Mesothelial cell of epicardium (in vitro differentiated cells): ENCODE measurements around the gene PPIL1. TPM values are rescaled to one million over a fixed set of nuclear protein-coding genes. Genes with fewer than 3 reads are reported as not detected.
A peak's percentile ranks its signal among the peaks of the same experiment; 100 is the strongest.

Experiments used
- DNase-seq, 2 experiments: peaks; one replicate each; pipeline ENCODE4 v3.0.0; 2021; ENCODE audit warnings: low spot score in 2 of 2; ENCODE audit not compliant: unreplicated experiment in 2 of 2
- H3K27ac Mint-ChIP-seq: 2 replicates; pipeline ENCODE4 v1.8.0; 2021; ENCODE audit warnings: mixed read lengths
- H3K27me3 Mint-ChIP-seq: 2 replicates; pipeline ENCODE4 v1.8.0; 2021; ENCODE audit warnings: low read depth, mixed read lengths
- H3K36me3 Mint-ChIP-seq: 2 replicates; pipeline ENCODE4 v1.8.0; 2021; ENCODE audit warnings: mixed read lengths
- H3K4me1 Mint-ChIP-seq: 2 replicates; pipeline ENCODE4 v1.8.0; 2021; ENCODE audit warnings: mixed read lengths
- H3K4me3 Mint-ChIP-seq: 2 replicates; pipeline ENCODE4 v1.8.0; 2021; ENCODE audit warnings: mild to moderate bottlenecking, moderate library complexity, mixed read lengths
- H3K9me3 Mint-ChIP-seq: 2 replicates; pipeline ENCODE4 v1.8.0; 2021; ENCODE audit warnings: mixed read lengths
- total RNA-seq: library from RNA; stranded (reverse); gene quantifications from 3 replicates; pipeline ENCODE4 v1.2.1, GENCODE V29; 2021
- TF ChIP-seq, protein P1 (sequence below): fragments of 200-600 bp; sonication (generic); IDR thresholded peaks from one replicate; pipeline ENCODE4 v1.5.0; 2021; ENCODE audit warnings: antibody characterized with exemption; ENCODE audit not compliant: unreplicated experiment

PPIL1 gene
- total RNA-seq, 1 donor from 2014 or later: 32.7 TPM

DNA sequence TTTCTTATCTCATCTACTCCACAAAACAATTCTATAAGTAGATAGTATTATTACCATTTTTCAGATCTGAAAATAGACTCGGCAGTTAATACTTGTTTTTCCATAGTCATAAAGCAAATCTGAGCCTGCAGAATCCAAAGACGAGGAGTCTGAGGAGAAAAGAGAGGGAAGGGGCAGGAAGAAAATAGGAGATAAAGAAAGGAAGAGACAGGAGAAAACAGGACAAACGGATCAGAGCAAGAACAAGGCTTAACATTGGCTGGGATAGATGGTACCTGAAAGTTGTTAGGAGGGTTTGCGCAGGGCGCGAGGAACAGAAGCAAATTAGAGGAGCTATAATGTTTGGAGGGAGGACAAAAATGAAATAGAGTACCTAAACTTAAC is 639 bp upstream of the PPIL1 start:
- Mint-ChIP-seq H3K27ac (peak overlapping the region; percentile 100), H3K36me3 (peaks cover 6% of the 10 kb centered on the region), H3K9me3 (no peaks in the 10 kb centered on the region), H3K4me1 (peaks cover 19% of the 10 kb centered on the region), H3K27me3 (peaks cover 5% of the 10 kb centered on the region), H3K4me3 (peak overlapping the region; percentile 98)
- no peak for DNase-seq
- TF ChIP-seq, protein P1, sequence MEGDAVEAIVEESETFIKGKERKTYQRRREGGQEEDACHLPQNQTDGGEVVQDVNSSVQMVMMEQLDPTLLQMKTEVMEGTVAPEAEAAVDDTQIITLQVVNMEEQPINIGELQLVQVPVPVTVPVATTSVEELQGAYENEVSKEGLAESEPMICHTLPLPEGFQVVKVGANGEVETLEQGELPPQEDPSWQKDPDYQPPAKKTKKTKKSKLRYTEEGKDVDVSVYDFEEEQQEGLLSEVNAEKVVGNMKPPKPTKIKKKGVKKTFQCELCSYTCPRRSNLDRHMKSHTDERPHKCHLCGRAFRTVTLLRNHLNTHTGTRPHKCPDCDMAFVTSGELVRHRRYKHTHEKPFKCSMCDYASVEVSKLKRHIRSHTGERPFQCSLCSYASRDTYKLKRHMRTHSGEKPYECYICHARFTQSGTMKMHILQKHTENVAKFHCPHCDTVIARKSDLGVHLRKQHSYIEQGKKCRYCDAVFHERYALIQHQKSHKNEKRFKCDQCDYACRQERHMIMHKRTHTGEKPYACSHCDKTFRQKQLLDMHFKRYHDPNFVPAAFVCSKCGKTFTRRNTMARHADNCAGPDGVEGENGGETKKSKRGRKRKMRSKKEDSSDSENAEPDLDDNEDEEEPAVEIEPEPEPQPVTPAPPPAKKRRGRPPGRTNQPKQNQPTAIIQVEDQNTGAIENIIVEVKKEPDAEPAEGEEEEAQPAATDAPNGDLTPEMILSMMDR: no peak

DNA sequence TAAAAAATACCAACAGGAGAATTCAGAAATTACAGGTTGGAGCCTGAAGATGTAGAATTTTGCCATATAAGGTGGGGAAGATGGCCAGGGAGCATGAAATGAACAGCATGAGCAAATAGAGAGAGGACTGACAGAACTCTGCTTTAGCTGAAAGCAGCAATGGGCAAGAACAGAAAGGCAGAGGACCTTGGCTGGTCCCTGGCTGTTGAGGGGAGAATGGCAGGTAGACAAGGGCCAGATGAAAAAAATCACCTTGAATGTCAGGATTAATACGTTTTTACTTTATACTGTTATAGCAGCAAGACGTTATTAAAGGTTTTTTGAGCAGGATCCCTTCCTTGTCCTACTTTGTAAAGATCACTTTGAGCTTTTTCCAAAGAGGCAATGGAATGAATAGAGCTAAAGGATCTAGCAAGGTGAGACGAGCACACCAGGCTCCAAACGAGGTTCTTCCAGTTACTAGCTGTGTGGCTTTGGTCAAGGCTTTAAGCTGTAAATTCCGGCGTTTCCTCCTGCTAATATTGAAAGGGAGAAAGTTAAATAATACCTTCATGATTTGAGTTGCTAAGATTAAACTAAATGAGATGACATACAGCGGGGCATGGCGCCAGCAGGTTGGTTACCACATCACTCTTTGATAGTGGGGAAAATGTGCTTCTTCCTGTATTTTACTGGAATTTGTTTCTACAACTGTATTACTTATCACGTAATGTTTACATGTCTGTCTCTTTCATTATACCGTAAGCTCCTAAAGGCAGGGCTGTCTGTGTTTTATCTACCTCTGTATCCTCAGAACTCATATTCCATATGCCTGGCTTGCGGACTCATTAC is 776 bp downstream of the PPIL1 start:
- Mint-ChIP-seq H3K27ac (peak overlapping the region; percentile 100), H3K27me3 (peaks cover 5% of the 10 kb centered on the region), H3K4me3 (peak overlapping the region; percentile 98), H3K9me3 (no peaks in the 10 kb centered on the region), H3K4me1 (peaks cover 19% of the 10 kb centered on the region), H3K36me3 (peaks cover 10% of the 10 kb centered on the region)
- TF ChIP-seq, protein P1: no peak
- no peak for DNase-seq

DNA sequence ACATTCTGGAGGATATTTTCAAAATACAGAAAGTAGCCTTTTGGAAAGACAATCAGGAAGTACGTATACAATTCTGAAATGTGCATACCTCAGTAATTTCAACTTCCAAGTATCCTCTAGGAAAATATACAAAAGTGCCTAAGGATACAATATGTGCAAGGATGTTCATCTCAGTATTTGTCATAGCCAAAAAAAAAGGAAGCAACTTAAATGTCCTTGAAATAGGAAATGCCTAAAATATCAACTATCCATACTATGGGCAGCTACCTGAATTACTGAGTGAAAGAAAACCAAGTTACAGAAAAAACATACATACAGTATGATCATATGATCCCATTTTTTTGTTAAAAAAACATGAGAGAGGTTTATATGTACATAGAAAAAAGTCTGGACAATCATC is 1.5 kb downstream of the PPIL1 start:
- no peak for DNase-seq
- TF ChIP-seq, protein P1: no peak
- H3K27ac Mint-ChIP-seq: peak overlapping the region; percentile 100
- H3K36me3 Mint-ChIP-seq: peaks cover 10% of the 10 kb centered on the region
- H3K27me3 Mint-ChIP-seq: peaks cover 2% of the 10 kb centered on the region
- H3K9me3 Mint-ChIP-seq: no peaks in the 10 kb centered on the region
- H3K4me3 Mint-ChIP-seq: peak overlapping the region; percentile 98
- peaks cover 20% of the 10 kb centered on the region for H3K4me1 Mint-ChIP-seq

DNA sequence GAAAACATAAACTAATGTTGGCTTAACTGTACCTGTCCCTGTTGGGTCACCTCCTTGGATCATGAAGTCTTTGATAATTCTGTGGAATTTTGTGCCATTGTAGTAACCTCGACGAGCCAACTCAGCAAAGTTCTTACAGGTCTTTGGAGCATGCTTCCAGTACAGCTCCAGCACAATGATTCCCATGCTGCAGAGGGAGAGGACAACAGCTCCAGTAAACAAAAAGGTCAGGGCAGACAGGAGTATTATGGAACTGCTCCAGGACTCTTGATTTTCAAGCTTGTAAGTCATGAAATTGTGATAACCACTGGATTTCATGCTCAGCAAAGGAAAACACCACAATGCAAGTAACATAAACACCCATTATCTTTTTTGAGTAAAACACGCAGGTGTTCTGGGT is 2.9 kb downstream of the PPIL1 start:
- Mint-ChIP-seq H3K9me3 (no peaks in the 10 kb centered on the region), H3K27ac (no peak overlapping the region), H3K36me3 (peaks cover 16% of the 10 kb centered on the region), H3K27me3 (no peaks in the 10 kb centered on the region), H3K4me3 (no peak overlapping the region), H3K4me1 (peaks cover 30% of the 10 kb centered on the region)
- TF ChIP-seq, protein P1: no peak
- no peak for DNase-seq

DNA sequence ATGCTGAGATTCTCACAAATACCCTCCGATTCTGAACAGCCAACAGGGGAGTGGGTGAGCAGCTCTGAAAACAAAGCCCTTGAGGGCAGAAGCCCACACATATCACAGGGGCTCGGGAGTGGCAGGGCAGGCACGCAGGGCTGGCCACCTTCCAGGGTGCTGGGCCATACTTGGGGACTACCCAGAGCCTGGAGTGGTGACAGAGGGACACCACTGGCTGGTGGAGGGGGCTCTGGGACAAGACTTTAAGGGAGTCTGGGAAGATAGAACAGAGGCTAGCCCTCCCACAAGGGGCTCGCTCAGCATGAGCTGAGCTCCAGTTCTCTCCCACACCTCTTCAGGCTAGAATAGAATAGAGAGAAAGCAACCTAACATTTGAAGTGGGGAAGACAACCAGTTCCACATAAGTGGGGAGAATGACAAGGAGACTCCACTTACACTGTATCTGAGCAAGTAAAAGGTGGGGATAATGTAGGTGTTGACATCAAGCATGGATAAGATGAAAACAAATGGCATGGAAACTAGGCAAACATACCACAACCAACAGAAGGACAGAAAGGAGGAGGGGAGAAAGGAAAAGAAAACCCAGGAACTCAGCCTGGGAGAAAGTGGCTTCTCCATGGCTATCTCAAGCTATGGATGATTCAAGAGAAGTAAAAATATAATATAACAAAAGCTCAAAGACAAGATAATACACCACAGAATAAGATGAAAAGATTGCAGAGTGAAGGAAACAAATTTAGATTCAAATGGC is 7.0 kb downstream of the PPIL1 start:
- H3K4me1 Mint-ChIP-seq: peaks cover 11% of the 10 kb centered on the region
- H3K4me3 Mint-ChIP-seq: no peak overlapping the region
- H3K27ac Mint-ChIP-seq: no peak overlapping the region
- H3K9me3 Mint-ChIP-seq: no peaks in the 10 kb centered on the region
- H3K36me3 Mint-ChIP-seq: peaks cover 31% of the 10 kb centered on the region
- no peak for DNase-seq
- H3K27me3 Mint-ChIP-seq: no peaks in the 10 kb centered on the region
- TF ChIP-seq, protein P1: no peak
